Sciatic nerve (tissue), 2 donors: Measurements from ENCODE around the gene AMACR. TPM values are rescaled to one million over a fixed set of nuclear protein-coding genes. Genes with fewer than 3 reads are reported as not detected.
A peak's percentile ranks its signal among the peaks of the same experiment; 100 is the strongest.
"Not testable (repeated sequence)": the region's sequence is repeated elsewhere in the genome, so short reads cannot be mapped to it uniquely, and the experiment has no call there.

ENCODE experiments used
- ATAC-seq: fragments of 200-7000 bp; cut with Tn5 transposase; one replicate; pipeline ENCODE4 v1.9.1; 2020; ENCODE audit warnings: mild to moderate bottlenecking, moderate library complexity
- DNase-seq: peaks from one replicate; pipeline ENCODE4 v3.0.0-alpha.2; 2020; ENCODE audit warnings: low spot score
- intact Hi-C: fragments of 100-400 bp; cut with DNase I; formaldehyde crosslinking; loops from one replicate; pipeline ENCODE4 v1.14.2; 2022
- total RNA-seq: library from RNA; stranded (reverse); fragmentation: NEBNext Ultra II Directional; extraction: Animal tissue kit (Norgen Biotek cat#: 25700); gene quantifications from one replicate; pipeline ENCODE4 v1.2.1, GENCODE V29; 2021
- donor health status: DM: no; HTN: no; CAD: no.
- donor health status: DM: no; HTN: no; CAD: no.

Gene AMACR
- total RNA-seq, 1 donor from 2014 or later: 7.6 TPM

DNA sequence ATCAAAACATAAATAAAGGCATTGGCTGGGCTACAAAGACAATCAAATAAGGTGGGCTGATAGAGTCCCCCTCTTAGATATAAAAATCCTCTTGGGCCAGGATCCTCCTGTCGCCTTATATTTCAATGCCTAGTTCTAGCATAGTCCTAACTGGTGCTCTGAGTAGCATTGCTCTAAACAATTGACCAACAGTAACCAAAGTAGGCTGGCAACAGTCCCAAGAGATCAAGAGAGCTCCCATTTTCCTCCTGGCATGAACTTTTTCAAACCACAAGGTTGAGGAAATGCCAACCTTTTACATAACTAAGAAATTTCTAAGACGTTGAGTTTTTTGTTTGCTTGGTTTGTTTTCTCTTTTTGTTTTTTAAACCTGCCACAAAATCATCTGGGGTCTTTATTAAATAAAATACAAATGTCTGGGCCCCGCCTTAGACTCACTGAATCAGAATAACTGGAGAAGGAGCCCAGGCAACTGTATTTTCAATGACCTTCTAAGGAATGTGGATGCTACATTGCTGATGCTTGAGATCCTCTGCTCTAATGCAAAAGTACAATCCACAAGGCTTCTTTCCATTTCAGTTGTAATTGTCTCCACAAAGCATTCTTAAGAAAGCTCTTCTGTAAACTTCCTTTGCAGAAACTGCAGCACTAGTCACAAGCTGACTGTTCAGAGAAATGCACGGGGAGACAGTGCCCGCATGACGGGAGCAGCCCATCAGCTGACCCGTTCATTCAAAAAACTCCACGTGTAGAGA, 26.3 kb downstream of the AMACR start:
- intact Hi-C loops: no loop called here
- no peak for DNase-seq
- no peak for ATAC-seq

DNA sequence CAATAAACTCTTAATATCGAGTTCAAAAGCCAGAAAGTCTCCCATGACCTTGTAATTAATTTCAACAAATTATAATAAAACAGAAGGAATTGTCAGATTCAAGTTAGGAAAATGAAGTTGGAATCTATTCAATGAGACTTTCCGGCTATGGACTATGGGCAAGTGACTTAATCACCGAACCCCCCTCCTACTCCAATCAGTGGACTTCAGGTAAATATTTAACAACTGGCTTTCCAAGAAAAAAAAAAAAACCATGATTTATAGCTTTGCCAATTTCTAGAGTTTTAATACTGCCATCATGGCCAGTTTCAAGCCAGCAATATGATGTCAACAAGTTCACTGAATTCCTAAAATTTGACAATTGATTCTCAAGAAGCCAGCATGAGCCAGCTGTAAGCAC, 27.8 kb downstream of the AMACR start:
- ATAC-seq: no peak

DNA sequence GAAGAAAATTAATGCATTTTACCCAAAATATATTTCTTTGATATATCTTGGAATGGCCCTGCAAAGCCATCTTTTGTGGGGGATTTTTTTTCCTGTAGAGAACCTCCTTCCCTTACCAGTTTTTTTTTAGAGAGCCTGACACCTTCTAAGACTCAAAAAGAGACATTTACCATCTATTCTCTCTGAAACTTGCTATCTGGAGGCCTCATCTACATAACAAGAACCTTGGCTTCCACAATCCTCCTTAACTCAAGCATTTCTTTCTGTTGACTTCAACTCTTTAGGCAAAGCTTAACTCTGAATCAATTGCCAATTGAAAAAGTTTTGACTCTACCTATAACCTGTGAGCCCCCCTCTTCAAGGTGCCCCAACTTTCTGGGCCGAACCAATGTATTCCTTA, 29.5 kb downstream of the AMACR start:
- ATAC-seq (no peak), DNase-seq (no peak)
- intact Hi-C loops: no loop called here

More for the DNA sequence above, 27.8 kb downstream of the AMACR start:
- intact Hi-C loops: no loop called here
- DNase-seq: no peak

DNA sequence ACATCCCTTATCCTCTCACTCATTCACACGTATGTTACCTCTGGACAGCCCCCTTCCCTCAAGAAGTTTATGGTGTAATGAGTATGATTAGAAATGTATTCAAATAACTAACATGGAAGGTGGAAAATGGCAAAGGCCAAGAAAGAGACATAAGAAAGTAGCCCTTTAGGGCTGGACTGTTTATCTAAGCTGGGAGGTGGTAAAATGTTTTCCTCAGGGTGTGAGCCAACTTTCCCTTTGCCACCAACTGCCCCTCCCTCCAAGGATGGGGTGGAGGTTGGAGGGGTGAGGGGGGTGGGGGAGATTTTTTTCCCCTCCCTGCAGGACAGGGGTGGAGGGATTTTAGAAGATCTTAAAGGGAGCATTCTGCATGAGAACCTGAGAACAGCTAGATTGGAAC, 31.5 kb downstream of the AMACR start:
- ATAC-seq (no peak), DNase-seq (no peak)
- intact Hi-C loops: no loop called here

DNA sequence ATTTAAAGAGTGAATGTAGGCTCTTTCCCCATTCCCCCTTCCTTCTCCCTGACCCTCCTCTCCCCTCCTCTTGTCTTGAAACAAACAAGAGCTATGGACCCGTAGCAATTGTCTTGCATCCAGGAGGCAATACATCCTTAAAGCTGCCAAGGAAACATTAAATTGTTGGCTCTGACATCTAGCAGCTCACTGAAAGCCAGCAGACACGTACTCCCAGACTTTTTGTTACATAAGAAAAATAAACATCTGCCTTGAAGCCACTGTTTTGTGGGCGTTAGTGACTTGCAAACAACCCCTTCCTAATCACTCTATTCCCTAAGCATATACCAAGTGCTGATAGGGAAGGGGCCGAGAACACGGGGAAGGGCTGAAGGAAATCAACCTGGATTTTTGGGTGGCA, 32.0 kb downstream of the AMACR start:
- intact Hi-C loops: no loop called here
- DNase-seq: no peak
- ATAC-seq: peak; percentile 42

DNA sequence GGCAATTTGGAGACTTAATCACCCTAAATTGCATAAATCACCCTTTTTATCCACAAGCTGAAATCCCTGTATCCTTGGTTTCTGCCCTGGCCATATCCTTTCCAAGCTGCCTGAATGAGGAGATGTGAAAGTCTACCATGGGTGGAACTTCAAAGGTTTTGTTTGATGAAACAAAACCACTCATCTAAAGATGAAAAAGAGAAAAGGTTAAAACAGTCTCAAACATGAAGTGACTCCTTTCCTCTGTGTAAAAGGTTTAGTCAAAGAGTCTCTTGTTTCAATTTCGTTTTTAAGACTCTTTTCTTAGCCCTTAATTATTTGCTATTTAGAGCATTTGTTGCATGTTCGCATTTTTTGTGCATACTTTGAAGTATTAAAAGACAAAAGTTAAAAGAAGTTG, 34.6 kb downstream of the AMACR start:
- intact Hi-C loops: no loop called here
- ATAC-seq (no peak), DNase-seq (no peak)

DNA sequence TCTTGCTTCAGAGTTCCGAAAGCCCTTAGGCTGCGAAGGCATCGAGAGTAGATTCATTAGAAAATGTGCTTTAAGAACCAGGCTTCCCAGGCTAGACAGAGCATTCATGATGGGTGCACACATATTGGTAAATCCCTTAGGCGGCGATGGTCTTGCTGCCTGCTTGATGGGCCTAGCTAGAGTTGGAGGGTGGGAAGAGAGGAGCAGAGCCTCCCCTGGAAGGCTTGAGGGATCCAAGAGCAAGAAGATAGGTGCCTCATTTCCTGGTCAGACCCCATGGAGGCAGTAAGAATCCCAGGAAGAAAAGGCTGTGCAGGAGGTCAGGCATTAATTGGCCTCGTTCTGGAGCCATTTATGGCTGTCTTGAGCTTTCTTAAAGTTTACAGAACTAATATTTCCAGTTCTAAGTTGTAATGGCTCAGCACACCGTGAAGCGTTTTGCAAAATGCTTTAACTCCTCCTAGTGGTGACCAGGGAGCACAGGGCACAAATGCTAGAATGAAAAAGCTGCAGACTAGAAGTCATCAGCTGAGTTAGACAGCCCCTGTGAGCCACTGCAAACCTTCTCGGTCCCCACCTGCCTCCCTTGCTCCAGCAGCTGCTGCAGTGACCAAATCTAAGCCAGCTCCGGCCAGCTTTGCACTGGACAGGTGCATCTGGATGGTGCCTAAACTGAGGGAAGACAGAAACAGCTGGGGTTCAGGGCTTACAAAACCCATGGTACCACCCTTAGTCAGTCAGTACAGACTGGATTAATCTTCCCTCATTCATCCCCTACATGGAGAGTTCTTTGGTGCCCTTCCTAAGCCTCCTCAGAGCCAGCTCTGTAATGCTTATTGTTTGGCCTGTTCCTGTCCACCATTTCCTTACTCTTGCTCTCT, 38.0 kb downstream of the AMACR start:
- DNase-seq: no peak
- intact Hi-C loops: no loop called here
- ATAC-seq: peak; percentile 85

DNA sequence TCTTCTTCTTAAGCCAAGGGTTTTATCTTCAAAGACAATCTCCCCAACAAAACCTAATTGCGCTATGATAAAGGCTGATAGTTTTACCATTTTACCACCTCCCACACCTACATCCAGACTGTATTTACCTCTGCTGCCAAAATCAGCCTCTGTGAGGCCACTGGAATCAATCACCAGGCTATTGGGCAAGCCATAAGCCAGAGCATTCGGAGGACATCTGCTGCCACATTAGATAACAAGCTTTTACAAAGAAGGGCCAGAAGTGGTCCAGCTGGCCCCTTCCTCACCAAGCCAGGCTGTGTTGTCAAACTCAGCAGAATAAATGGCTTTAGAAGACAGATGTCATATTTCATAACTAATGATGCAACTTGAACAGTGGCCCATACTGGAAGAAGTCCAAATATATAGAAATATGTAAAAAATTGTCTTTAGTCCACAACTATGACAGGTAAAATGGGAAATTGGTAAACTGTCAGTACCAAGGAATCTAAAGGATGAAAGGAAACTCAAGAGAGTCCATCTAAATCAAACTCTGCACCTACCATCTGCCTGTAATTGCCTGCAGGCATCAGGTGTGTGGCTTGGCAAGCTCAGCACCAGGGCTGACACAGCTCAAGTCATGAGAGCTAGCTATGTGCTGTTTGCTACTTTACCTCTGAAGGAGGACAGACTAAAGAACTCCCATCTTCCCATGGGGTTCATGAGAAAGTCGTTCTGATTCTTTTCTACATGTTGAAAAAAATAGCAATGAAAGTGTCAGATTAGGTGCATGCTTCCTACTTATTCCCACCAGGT, 39.4 kb downstream of the AMACR start:
- DNase-seq (no peak), ATAC-seq (no peak)
- intact Hi-C loops: no loop called here

DNA sequence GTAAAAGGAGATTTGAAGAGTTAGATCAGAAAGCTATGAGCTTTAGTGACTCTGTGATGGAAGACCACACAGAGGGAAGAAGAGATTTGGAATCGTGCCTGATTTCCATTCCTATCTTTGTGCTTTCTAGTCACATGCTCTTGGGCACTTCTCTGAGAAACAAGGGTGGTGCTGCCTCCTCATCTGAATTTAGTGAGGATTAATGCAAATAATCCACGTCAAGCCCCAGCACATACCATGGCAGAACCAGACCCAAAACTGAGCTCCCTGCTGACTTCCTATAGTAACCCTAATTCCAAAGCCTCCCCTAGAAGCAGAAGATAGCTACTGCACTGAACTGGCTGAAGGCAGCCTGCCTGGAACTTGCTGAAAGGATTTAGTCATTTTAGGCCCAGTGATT, 41.0 kb downstream of the AMACR start:
- intact Hi-C loops: no loop called here
- DNase-seq: no peak
- ATAC-seq: no peak

DNA sequence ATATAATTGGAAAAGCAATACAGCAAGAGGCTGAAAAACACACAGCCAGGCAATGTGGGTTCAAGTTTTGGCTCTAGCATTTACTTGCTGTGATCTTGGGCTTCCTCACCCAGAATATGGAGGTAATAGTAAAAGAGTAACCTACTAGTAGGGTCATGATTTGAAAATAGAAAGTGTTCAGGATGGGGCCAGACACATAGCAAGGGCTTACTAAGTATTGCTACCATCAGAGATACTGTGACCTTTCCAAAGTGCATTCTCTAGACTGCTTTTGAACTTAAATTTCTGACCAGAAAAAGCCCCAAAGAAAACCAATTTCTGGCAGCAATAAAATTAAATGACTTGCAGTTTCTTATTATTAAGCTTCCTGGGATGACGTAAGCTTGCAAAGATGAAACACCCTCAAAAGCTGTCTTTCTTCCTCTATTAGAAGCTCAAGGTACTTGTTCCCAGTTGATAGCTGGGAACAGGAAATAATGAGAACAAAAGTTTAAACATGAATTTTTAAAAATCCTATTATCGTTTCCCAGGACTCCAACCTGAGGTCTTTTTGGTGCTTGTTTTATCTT, 43.6 kb downstream of the AMACR start:
- no peak for DNase-seq
- ATAC-seq: no peak
- intact Hi-C loops: no loop called here

DNA sequence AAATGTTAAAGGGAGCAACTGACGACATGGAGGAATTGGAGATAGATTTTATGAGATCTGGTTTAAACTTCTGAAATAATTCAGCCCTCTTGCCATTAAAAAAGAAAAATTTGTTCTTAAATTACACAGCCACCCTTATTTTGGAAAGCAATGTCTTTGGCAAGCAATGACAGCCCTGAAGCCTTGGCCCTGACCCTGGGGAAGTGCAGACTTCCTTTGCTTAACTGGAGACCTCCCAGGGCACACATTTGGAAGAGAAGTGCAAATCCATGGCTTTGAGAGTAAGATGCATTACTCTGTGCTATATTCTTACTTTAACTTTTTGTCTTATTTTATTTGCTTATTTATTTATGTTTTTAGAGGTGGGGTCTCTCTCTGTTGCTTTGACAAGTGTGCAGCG, 49.7 kb downstream of the AMACR start:
- no peak for ATAC-seq

DNA sequence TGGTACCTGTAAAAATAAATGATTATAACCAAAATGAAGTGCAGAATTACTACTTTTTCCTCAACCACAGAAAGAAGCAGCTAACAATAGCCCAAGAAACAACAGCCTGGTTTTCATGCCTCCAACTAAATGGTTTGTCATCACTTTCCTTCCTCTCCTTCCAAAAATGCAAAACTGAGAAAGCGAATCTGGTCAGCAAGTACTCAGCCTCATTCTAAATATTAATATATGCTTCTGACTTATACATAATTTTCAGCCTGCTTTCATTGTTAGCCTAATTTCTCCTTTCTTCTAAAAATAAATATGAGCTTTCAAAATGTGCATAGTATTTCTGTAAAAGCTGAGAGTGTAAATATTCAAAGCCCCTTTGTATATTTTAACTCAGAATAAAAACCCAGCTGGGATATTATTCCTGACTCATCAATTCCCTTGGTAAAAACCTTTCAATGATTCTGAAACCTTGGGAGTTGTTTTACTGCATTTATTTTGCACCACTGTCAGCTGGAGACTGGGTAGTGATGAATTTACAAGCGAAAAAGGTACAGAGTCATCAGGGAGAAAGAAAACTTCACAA, 50.2 kb downstream of the AMACR start:
- ATAC-seq (no peak), DNase-seq (no peak)
- intact Hi-C loops: no loop called here

More for the DNA sequence above, 49.7 kb downstream of the AMACR start:
- intact Hi-C loops: no loop called here
- no peak for DNase-seq

DNA sequence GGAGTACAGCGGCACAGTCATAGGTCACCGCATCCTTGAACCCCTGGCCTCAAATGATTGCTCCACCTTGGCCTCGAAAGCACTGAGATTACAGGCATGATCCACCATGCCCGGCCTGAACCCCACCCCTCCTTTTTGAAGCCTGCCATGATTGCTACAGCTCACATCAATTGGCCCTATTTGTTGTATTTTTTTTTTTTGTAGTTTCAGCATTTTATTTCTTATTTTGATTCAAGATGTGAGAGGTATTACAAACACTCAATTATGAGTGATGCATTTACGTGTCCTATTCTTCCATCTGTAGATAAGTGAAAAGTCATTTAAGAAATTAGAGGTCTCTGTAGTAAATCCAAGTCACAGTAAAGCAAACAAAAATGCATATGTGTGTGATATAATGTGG, 55.7 kb downstream of the AMACR start:
- ATAC-seq, intact Hi-C loops, DNase-seq: not testable (repeated sequence)

DNA sequence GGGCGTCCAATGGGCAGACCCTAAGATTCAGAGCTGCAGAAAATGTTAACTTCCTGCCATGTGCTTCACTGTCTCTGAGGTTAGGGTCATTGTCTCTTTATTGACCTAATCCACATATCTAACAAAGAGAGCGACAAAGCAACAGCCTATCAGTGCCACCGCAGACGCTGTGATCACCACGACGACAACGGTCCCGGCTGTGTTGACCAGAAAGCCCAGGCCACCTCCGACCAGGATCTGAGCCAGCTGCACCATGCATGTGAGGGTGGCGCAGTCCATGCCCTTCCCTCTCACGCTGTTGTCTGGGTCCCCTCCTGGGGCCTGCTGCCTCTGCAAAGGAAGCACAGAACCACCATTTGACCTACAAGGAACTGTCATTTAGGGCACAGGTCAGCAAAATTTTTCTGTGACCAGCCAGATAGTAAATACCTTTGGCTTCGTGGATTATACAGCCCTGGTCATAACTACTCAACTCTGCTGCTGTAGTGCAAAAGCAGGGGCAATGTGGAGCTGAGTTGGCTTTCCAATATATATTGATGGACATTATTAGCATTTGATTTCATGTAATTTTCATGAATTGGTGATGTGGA, 63.2 kb downstream of the AMACR start:
- ATAC-seq (no peak), DNase-seq (no peak)
- intact Hi-C loops: no loop called here

DNA sequence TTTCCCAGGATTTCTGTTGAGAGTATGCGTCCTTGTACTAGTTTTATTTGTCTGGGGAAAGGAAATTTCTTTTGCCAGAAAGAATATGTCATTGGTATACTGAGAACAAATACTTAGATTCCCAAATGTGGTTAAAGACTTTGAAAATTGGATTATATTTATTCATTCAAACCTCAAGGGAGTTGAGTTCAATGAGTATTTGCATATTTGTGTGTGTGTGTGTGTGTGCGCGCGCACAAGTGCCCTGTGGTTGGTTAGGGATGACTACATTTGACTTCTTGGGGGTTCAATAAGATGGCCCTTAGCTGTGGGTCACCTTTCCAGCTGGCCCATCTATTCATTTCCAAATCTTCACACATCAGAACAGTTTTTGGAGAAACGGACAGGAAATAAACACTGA, 66.8 kb downstream of the AMACR start:
- DNase-seq (no peak), ATAC-seq (no peak)
- intact Hi-C loops: no loop called here

DNA sequence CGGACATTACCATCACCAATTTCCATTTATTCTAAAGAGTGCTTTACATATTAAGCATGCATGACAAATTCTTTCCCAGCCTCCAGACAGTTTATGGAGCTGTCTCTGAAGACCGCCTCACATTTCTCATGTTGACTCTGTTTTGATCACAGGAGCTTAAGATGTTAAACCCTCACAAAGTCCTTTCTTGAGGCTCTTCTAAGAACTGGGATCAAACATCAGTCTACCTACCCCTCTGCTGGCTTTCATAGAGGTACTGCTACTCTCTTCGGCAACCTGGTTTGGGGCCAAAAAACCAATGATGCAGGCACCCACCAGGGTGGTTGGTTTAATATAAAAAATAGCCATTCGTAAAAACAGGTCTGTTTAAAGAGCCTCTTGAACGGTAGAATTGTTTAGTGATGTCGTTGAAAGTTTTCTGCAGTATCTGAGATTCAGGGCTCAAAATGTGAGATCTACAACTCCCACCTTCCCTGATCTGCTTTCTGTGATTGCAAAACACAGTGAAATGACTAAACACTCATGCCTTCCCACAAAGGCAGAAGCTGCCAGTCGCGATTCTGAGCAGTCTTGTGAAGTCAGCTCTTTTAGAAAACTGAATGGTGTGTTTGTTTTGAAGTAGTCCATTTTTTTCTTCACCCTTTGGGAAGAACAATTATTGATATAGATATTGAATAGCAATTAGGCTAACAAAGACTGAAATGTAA, 68.1 kb downstream of the AMACR start:
- intact Hi-C loops: no loop called here
- DNase-seq (no peak), ATAC-seq (no peak)

DNA sequence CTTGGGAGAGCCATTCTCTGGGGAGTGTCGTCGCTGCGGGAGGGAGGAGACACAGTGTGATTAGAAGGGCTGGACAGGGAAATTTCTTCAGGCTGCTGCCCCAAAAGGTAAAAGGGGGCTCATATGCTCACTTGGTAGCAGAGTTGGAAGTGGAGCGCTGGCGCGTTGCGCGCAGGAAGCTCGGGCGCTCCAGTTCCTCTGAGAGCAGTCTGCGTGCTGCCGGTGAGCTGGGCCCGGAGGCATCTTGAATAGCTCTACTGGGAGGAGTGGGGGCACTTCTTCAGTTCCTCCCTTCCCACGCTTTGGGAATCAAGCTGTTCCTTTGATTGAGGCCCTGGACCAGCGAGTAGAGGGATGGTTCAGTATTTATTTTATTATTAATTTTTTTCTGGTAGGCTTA, 69.0 kb downstream of the AMACR start:
- ATAC-seq: no peak
- intact Hi-C loops: no loop called here
- DNase-seq: no peak

DNA sequence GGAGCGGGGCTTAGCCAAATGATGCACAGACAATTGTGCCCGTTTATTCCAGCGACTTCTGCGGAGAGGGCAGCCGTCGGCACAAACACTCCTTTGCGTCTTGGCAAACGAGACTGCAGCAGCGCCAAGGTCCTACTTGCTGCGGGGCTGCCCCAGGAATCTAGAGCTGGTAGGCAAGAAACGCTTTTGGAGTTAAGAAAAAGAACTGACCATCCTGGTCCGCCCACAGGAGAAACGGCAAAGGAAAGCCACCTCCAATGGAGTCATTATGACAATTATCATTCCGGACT, 69.4 kb downstream of the AMACR start:
- DNase-seq (no peak), ATAC-seq (no peak)
- intact Hi-C loops: no loop called here
